ENCODE data around the gene GUK1.

- TF ChIP-seq, protein P1, sequence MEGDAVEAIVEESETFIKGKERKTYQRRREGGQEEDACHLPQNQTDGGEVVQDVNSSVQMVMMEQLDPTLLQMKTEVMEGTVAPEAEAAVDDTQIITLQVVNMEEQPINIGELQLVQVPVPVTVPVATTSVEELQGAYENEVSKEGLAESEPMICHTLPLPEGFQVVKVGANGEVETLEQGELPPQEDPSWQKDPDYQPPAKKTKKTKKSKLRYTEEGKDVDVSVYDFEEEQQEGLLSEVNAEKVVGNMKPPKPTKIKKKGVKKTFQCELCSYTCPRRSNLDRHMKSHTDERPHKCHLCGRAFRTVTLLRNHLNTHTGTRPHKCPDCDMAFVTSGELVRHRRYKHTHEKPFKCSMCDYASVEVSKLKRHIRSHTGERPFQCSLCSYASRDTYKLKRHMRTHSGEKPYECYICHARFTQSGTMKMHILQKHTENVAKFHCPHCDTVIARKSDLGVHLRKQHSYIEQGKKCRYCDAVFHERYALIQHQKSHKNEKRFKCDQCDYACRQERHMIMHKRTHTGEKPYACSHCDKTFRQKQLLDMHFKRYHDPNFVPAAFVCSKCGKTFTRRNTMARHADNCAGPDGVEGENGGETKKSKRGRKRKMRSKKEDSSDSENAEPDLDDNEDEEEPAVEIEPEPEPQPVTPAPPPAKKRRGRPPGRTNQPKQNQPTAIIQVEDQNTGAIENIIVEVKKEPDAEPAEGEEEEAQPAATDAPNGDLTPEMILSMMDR (conservative IDR thresholded peaks at IDR 0.05; ENCODE audit: low read depth, low read length): no peak
- TF ChIP-seq RCOR1 (IDR thresholded peaks at IDR 0.05; ENCODE audit: insufficient replicate concordance, low read length) (no peak), POLR2A (IDR thresholded peaks at IDR 0.05; ENCODE audit: low read depth, low read length) (no peak), NFE2L2 (IDR thresholded peaks at IDR 0.05; ENCODE audit: low read depth, low read length) (no peak), CEBPB (IDR thresholded peaks at IDR 0.05; ENCODE audit: low read depth, low read length) (no peak), FOS (IDR thresholded peaks at IDR 0.05; ENCODE audit: low read depth, low read length) (no peak), USF2 (IDR thresholded peaks at IDR 0.05; ENCODE audit: low read depth, low read length) (no peak), MAFK (IDR thresholded peaks at IDR 0.05; ENCODE audit: low read depth, low read length) (no peak), RAD21 (IDR thresholded peaks at IDR 0.05; ENCODE audit: low read length) (no peak)
Measured at GRCh38 chr1:228197555-228198147, 57.6 kb downstream of the GUK1 start.
